ENCODE data around the gene C9.

DNA sequence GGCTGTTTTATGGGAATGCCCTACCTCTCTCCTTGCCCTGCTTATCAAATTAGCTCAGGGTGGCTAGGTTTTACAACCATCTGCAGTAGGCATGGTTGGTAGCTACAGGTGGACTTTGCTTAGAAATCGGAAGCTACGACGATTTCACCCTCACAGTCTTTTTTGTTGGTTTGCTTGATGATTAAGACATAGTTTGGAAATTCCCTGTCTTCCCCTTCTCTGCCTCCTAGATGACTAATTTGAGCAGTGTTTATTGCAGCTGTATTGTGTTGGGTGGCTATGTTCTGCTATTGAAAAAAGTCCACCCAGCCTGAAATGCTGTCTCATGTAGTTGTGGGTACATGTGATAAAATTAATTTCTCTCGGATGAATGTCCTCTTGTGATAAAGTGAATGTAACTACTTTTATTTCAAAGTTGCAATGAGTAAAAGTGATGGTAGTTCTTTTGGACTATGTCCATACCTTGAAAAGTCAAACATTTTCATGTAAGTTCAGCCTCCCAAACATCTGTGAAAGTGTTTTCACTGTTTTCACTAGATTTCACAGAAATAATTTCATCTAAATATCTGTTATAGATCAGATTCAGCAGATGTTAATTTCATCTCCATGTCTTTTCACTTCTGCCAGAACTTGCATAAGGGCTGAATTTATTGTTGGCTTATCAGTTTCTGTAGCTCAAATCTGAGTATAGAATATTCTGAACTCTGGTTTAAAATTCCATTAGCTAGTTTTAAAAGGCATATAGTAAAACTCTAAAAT is 107.6 kb downstream of the C9 start:
- TF ChIP-seq, protein P1, sequence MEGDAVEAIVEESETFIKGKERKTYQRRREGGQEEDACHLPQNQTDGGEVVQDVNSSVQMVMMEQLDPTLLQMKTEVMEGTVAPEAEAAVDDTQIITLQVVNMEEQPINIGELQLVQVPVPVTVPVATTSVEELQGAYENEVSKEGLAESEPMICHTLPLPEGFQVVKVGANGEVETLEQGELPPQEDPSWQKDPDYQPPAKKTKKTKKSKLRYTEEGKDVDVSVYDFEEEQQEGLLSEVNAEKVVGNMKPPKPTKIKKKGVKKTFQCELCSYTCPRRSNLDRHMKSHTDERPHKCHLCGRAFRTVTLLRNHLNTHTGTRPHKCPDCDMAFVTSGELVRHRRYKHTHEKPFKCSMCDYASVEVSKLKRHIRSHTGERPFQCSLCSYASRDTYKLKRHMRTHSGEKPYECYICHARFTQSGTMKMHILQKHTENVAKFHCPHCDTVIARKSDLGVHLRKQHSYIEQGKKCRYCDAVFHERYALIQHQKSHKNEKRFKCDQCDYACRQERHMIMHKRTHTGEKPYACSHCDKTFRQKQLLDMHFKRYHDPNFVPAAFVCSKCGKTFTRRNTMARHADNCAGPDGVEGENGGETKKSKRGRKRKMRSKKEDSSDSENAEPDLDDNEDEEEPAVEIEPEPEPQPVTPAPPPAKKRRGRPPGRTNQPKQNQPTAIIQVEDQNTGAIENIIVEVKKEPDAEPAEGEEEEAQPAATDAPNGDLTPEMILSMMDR (IDR thresholded peaks at IDR 0.05; ENCODE audit: low read depth, low read length, poor library complexity, severe bottlenecking): no peak
- no peak for TF ChIP-seq EZH2phosphoT487 (IDR thresholded peaks at IDR 0.05; ENCODE audit: borderline replicate concordance, low read length)

All from DOHH2 (cell line).